HepG2 (cell line): ENCODE measurements around the gene SNX21.

Experiments
- CBX2 ChIP-seq, 2 experiments: fragments of 200-600 bp in 1 of 2; sonication (generic); formaldehyde crosslinking in 1 of 2; IDR thresholded peaks; 2 replicates each; pipeline versions ENCODE4 v1.7.0 to v1.8.1; 2018 to 2022; ENCODE audit warnings: low read depth in 2 of 2, low read length in 1 of 2, mild to moderate bottlenecking in 1 of 2, missing genetic modification reagents in 1 of 2
- CREB1 ChIP-seq, 2 experiments: fragments of 450-650 bp in 1 of 2; IDR thresholded peaks; 2 replicates each; pipeline ENCODE4 v1.6.1; 2016 to 2017; ENCODE audit warnings: control low read depth in 1 of 2, mild to moderate bottlenecking in 1 of 2, missing compliant biosample characterization in 1 of 2, missing genetic modification characterization in 1 of 2
- CREB3 ChIP-seq: sonication (generic); formaldehyde crosslinking; IDR thresholded peaks from 2 replicates; pipeline ENCODE4 v1.5.0; 2020; ENCODE audit warnings: missing genetic modification reagents
- HNF4G ChIP-seq, 2 experiments: sonication (generic) in 1 of 2; formaldehyde crosslinking in 1 of 2; IDR thresholded peaks; 2 replicates each; pipeline versions ENCODE4 v1.4.0 to v1.6.1; 2011 to 2020; ENCODE audit warnings: borderline replicate concordance in 2 of 2, low read depth in 2 of 2, mild to moderate bottlenecking in 2 of 2, low read length in 1 of 2, missing genetic modification reagents in 1 of 2, moderate library complexity in 1 of 2
- ZUFSP ChIP-seq: sonication (generic); formaldehyde crosslinking; IDR thresholded peaks from 2 replicates; pipeline ENCODE4 v1.9.0; 2021; ENCODE audit warnings: missing genetic modification reagents, mild to moderate bottlenecking, borderline replicate concordance

- TF ChIP-seq ZUFSP (no peak), CREB1 (IDR thresholded peaks at IDR 0.05) (no peak), CREB1 (CRISPR knock-in tag; IDR thresholded peaks at IDR 0.05) (no peak), CBX2 (IDR thresholded peaks at IDR 0.05; ENCODE audit: low read depth, low read length) (no peak), CBX2 (CRISPR knock-in tag; IDR thresholded peaks at IDR 0.05; ENCODE audit: low read depth) (no peak), CREB3 (no peak), HNF4G (IDR thresholded peaks at IDR 0.05; ENCODE audit: borderline replicate concordance, low read depth, low read length) (no peak), HNF4G (CRISPR knock-in tag; IDR thresholded peaks at IDR 0.05; ENCODE audit: borderline replicate concordance, low read depth) (no peak)
Observed at GRCh38 chr20:45848421-45848820, 14.8 kb downstream of the SNX21 start.
